ENCODE results near the gene RPS6KA1. TPM values are rescaled to one million over a fixed set of nuclear protein-coding genes. Genes with fewer than 3 reads are reported as not detected.

The RPS6KA1 gene
- total RNA-seq, 1 experiment from 2014 or later, result 65.5 TPM

DNA sequence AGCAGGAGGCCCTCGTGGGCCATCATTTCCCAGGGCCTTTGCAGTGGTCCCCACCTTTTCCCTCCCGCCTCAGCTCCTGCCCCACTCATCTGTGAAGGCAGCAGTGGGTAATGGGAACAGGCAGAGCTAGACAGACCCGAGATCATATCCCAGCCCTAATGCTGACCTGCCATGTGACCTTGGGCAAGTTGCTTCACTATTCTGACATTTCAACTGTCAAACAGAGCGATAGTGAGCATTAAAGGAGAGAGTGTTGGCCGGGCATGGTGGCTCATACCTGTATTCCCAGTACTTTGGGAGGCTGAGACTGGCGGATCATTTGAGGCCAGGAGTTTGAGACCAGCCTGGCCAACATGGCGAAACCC lies 51.7 kb downstream of the RPS6KA1 start (continued):
- TF ChIP-seq, protein P1, sequence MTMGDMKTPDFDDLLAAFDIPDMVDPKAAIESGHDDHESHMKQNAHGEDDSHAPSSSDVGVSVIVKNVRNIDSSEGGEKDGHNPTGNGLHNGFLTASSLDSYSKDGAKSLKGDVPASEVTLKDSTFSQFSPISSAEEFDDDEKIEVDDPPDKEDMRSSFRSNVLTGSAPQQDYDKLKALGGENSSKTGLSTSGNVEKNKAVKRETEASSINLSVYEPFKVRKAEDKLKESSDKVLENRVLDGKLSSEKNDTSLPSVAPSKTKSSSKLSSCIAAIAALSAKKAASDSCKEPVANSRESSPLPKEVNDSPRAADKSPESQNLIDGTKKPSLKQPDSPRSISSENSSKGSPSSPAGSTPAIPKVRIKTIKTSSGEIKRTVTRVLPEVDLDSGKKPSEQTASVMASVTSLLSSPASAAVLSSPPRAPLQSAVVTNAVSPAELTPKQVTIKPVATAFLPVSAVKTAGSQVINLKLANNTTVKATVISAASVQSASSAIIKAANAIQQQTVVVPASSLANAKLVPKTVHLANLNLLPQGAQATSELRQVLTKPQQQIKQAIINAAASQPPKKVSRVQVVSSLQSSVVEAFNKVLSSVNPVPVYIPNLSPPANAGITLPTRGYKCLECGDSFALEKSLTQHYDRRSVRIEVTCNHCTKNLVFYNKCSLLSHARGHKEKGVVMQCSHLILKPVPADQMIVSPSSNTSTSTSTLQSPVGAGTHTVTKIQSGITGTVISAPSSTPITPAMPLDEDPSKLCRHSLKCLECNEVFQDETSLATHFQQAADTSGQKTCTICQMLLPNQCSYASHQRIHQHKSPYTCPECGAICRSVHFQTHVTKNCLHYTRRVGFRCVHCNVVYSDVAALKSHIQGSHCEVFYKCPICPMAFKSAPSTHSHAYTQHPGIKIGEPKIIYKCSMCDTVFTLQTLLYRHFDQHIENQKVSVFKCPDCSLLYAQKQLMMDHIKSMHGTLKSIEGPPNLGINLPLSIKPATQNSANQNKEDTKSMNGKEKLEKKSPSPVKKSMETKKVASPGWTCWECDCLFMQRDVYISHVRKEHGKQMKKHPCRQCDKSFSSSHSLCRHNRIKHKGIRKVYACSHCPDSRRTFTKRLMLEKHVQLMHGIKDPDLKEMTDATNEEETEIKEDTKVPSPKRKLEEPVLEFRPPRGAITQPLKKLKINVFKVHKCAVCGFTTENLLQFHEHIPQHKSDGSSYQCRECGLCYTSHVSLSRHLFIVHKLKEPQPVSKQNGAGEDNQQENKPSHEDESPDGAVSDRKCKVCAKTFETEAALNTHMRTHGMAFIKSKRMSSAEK (CRISPR knock-in tag; IDR thresholded peaks at IDR 0.05; ENCODE audit: borderline replicate concordance), result no peak
- TF ChIP-seq GTF2I (CRISPR knock-in tag; conservative IDR thresholded peaks at IDR 0.05) (no peak), JUN (CRISPR knock-in tag; IDR thresholded peaks at IDR 0.05) (no peak), HMGA2 (CRISPR knock-in tag; IDR thresholded peaks at IDR 0.05) (no peak), PRRX2 (CRISPR knock-in tag; IDR thresholded peaks at IDR 0.05) (no peak)
- TF ChIP-seq, protein P2, sequence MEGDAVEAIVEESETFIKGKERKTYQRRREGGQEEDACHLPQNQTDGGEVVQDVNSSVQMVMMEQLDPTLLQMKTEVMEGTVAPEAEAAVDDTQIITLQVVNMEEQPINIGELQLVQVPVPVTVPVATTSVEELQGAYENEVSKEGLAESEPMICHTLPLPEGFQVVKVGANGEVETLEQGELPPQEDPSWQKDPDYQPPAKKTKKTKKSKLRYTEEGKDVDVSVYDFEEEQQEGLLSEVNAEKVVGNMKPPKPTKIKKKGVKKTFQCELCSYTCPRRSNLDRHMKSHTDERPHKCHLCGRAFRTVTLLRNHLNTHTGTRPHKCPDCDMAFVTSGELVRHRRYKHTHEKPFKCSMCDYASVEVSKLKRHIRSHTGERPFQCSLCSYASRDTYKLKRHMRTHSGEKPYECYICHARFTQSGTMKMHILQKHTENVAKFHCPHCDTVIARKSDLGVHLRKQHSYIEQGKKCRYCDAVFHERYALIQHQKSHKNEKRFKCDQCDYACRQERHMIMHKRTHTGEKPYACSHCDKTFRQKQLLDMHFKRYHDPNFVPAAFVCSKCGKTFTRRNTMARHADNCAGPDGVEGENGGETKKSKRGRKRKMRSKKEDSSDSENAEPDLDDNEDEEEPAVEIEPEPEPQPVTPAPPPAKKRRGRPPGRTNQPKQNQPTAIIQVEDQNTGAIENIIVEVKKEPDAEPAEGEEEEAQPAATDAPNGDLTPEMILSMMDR (IDR thresholded peaks at IDR 0.05), result no peak

GRCh38 chr1:26582053-26582835 lies 52.7 kb downstream of the RPS6KA1 start:
- POLR2A ChIA-PET, result no interaction called here
- Mint-ChIP-seq H3K27ac (no peak overlapping the region), H3K4me3 (no peak overlapping the region), H3K27me3 (ENCODE audit: low read depth) (no peaks in the 10 kb centered on the region), H3K36me3 (no peaks in the 10 kb centered on the region), H3K4me1 (no peaks in the 10 kb centered on the region), H3K9me3 (no peaks in the 10 kb centered on the region)
- DNase-seq (ENCODE audit: low spot score), result no peak
- no peak for ATAC-seq
- CTCF ChIA-PET, result interaction anchor here (0.5 to 4.3 kb wide), 7 partner anchors 20 to 230 kb away, joined by 3 to 32 read pairs (median 3); partner anchors contain the start of gene PIGV
- no peak for TF ChIP-seq TEAD4 (CRISPR knock-in tag; IDR thresholded peaks at IDR 0.05)
- no peak for TF ChIP-seq JAZF1 (CRISPR knock-in tag; IDR thresholded peaks at IDR 0.05)
- no peak for TF ChIP-seq EMX1 (CRISPR knock-in tag; IDR thresholded peaks at IDR 0.05)
- TF ChIP-seq FOXP1 (CRISPR knock-in tag; IDR thresholded peaks at IDR 0.05; ENCODE audit: borderline replicate concordance), result no peak
- TF ChIP-seq MYBL2 (CRISPR knock-in tag; IDR thresholded peaks at IDR 0.05), result no peak
- no peak for TF ChIP-seq ZSCAN18 (CRISPR knock-in tag; IDR thresholded peaks at IDR 0.05)
- TF ChIP-seq, protein P3, sequence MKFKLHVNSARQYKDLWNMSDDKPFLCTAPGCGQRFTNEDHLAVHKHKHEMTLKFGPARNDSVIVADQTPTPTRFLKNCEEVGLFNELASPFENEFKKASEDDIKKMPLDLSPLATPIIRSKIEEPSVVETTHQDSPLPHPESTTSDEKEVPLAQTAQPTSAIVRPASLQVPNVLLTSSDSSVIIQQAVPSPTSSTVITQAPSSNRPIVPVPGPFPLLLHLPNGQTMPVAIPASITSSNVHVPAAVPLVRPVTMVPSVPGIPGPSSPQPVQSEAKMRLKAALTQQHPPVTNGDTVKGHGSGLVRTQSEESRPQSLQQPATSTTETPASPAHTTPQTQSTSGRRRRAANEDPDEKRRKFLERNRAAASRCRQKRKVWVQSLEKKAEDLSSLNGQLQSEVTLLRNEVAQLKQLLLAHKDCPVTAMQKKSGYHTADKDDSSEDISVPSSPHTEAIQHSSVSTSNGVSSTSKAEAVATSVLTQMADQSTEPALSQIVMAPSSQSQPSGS (CRISPR knock-in tag; IDR thresholded peaks at IDR 0.05; ENCODE audit: borderline replicate concordance, low read depth), result no peak
- TF ChIP-seq, protein P4, sequence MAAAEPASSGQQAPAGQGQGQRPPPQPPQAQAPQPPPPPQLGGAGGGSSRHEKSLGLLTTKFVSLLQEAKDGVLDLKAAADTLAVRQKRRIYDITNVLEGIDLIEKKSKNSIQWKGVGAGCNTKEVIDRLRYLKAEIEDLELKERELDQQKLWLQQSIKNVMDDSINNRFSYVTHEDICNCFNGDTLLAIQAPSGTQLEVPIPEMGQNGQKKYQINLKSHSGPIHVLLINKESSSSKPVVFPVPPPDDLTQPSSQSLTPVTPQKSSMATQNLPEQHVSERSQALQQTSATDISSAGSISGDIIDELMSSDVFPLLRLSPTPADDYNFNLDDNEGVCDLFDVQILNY (CRISPR knock-in tag; IDR thresholded peaks at IDR 0.05), result no peak
- TF ChIP-seq, protein P5, sequence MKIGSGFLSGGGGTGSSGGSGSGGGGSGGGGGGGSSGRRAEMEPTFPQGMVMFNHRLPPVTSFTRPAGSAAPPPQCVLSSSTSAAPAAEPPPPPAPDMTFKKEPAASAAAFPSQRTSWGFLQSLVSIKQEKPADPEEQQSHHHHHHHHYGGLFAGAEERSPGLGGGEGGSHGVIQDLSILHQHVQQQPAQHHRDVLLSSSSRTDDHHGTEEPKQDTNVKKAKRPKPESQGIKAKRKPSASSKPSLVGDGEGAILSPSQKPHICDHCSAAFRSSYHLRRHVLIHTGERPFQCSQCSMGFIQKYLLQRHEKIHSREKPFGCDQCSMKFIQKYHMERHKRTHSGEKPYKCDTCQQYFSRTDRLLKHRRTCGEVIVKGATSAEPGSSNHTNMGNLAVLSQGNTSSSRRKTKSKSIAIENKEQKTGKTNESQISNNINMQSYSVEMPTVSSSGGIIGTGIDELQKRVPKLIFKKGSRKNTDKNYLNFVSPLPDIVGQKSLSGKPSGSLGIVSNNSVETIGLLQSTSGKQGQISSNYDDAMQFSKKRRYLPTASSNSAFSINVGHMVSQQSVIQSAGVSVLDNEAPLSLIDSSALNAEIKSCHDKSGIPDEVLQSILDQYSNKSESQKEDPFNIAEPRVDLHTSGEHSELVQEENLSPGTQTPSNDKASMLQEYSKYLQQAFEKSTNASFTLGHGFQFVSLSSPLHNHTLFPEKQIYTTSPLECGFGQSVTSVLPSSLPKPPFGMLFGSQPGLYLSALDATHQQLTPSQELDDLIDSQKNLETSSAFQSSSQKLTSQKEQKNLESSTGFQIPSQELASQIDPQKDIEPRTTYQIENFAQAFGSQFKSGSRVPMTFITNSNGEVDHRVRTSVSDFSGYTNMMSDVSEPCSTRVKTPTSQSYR (CRISPR knock-in tag; IDR thresholded peaks at IDR 0.05), result no peak
- TF ChIP-seq ZBTB21 (CRISPR knock-in tag; IDR thresholded peaks at IDR 0.05; ENCODE audit: borderline replicate concordance), result no peak
- TF ChIP-seq, protein P6, sequence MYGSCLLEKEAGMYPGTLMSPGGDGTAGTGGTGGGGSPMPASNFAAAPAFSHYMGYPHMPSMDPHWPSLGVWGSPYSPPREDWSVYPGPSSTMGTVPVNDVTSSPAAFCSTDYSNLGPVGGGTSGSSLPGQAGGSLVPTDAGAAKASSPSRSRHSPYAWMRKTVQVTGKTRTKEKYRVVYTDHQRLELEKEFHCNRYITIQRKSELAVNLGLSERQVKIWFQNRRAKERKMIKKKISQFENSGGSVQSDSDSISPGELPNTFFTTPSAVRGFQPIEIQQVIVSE (CRISPR knock-in tag; IDR thresholded peaks at IDR 0.05; ENCODE audit: borderline replicate concordance), result no peak
- no peak for TF ChIP-seq TCF7 (CRISPR knock-in tag; IDR thresholded peaks at IDR 0.05; ENCODE audit: low read depth)
- TF ChIP-seq SMAD3 (CRISPR knock-in tag; IDR thresholded peaks at IDR 0.05; ENCODE audit: borderline replicate concordance), result no peak
- no peak for TF ChIP-seq KAT7 (CRISPR knock-in tag; IDR thresholded peaks at IDR 0.05; ENCODE audit: borderline replicate concordance)
- no peak for TF ChIP-seq TP53 (CRISPR knock-in tag; IDR thresholded peaks at IDR 0.05)

Measured in WTC11 (cell line).